ENCODE data around the gene BABAM2. TPM values are rescaled to one million over a fixed set of nuclear protein-coding genes. Genes with fewer than 3 reads are reported as not detected.
A peak's percentile ranks its signal among the peaks of the same experiment; 100 is the strongest.

The BABAM2 gene
- total RNA-seq, 1 experiment from 2014 or later: 43.5 TPM

DNA sequence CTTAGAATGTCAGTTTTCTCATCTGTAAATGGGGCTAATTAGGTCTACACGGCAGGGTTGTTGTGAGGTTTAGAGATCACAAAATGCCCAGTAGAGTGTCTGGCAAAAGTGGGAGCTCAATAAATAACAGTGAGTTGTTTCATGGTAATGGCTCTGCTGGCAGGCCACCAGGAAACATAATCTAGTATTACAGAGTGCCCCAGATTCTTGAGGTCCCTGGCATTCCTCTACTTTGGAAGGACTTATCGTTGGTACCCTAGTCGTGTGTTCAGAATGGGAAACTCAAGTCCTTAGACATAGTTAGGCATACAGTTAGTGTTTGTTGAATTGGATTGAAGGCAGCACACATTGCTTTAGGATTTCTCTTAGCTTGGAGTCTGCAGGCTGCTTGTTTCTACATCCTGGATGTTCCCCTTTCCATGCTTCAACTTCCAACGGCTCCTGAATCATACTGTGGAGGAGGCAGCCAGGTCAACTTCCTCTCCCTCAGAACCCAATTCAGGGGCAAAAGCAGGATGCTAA lies 340.6 kb downstream of the BABAM2 start:
- no peak for DNase-seq
- peaks cover 10% of the 10 kb centered on the region for H3K36me3 Mint-ChIP-seq (ENCODE audit: insufficient read depth, unreplicated experiment)
- no peak overlapping the region for H3K4me3 Mint-ChIP-seq (ENCODE audit: low read depth, unreplicated experiment)
- no peaks in the 10 kb centered on the region for H3K27me3 Mint-ChIP-seq (ENCODE audit: unreplicated experiment)
- no TSS peak for BruUV-seq (replicated peaks)
- H3K4me1 Mint-ChIP-seq (ENCODE audit: low read depth, unreplicated experiment): peaks cover 30% of the 10 kb centered on the region
- no peaks in the 10 kb centered on the region for H3K9me3 Mint-ChIP-seq (ENCODE audit: low read depth, unreplicated experiment)
- H3K27ac Mint-ChIP-seq (ENCODE audit: unreplicated experiment): no peak overlapping the region
- CTCF ChIA-PET: no interaction called here
- TF ChIP-seq, protein P1, sequence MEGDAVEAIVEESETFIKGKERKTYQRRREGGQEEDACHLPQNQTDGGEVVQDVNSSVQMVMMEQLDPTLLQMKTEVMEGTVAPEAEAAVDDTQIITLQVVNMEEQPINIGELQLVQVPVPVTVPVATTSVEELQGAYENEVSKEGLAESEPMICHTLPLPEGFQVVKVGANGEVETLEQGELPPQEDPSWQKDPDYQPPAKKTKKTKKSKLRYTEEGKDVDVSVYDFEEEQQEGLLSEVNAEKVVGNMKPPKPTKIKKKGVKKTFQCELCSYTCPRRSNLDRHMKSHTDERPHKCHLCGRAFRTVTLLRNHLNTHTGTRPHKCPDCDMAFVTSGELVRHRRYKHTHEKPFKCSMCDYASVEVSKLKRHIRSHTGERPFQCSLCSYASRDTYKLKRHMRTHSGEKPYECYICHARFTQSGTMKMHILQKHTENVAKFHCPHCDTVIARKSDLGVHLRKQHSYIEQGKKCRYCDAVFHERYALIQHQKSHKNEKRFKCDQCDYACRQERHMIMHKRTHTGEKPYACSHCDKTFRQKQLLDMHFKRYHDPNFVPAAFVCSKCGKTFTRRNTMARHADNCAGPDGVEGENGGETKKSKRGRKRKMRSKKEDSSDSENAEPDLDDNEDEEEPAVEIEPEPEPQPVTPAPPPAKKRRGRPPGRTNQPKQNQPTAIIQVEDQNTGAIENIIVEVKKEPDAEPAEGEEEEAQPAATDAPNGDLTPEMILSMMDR (IDR thresholded peaks at IDR 0.05; ENCODE audit: unreplicated experiment): no peak
- intact Hi-C loops (cut with micrococcal nuclease; ENCODE audit: unreplicated experiment): loop anchor here (5.0 kb wide), 3 partner anchors 46 to 479 kb away; partner anchors contain the start of gene FOSL2

DNA sequence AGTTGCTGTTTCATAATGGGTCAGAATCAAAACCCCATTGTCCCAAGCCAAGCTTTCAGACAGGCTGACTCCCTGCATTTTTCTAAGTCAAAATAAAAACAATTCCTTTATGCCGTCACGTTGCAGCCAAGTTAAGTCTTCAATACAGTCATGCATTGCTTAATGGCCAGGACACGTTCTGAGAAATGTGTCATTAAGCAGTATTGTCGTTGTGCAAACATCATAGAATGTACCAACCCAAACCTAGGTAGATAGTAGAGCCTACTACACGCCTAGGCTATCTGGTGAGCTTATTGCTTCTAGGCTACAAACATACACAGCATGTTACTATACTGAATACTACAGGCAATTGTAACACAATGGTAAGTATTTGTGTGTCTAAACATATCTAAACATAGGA lies 341.8 kb downstream of the BABAM2 start:
- DNase-seq: no peak
- Mint-ChIP-seq H3K27me3 (ENCODE audit: unreplicated experiment) (no peaks in the 10 kb centered on the region), H3K9me3 (ENCODE audit: low read depth, unreplicated experiment) (no peaks in the 10 kb centered on the region), H3K36me3 (ENCODE audit: insufficient read depth, unreplicated experiment) (peaks cover 10% of the 10 kb centered on the region), H3K4me3 (ENCODE audit: low read depth, unreplicated experiment) (peak overlapping the region; percentile 9), H3K4me1 (ENCODE audit: low read depth, unreplicated experiment) (peaks cover 30% of the 10 kb centered on the region), H3K27ac (ENCODE audit: unreplicated experiment) (peak overlapping the region; percentile 90)
- TF ChIP-seq, protein P1 (IDR thresholded peaks at IDR 0.05; ENCODE audit: unreplicated experiment): no peak
- BruUV-seq (replicated peaks): no TSS peak
- intact Hi-C loops (cut with micrococcal nuclease; ENCODE audit: unreplicated experiment): loop anchor here (5.0 kb wide), 3 partner anchors 45 to 480 kb away; partner anchors contain the start of gene FOSL2
- CTCF ChIA-PET: interaction anchor here (0.6 kb wide), 1 partner anchor 50 kb away, joined by 3 read pairs; no protein-coding TSS in a partner anchor

DNA sequence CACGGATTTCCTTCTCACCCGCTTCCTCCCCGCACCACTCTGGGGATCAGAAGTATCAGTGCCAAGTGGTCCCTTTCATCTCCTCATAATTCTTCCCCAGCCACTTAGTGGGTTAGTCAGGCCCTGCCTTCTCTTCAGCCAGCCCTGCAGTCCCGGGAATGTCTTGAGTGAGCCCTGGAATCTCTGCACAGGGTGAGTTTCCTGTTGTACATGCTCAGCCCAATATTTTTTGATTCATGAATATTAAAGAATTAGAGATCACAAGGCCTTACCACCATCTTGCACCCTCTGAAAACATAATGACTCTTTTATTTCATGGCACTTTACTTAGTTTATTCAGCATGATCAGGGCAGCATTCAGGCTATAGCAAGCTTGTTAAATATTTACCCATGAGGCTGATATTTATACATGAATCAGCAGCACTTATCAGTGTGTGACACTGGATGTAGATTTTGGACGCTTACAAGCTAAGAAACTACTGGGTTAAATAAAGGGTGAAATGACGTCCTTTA lies 342.7 kb downstream of the BABAM2 start:
- Mint-ChIP-seq H3K27ac (ENCODE audit: unreplicated experiment) (peak overlapping the region; percentile 90), H3K4me3 (ENCODE audit: low read depth, unreplicated experiment) (peak overlapping the region; percentile 61), H3K36me3 (ENCODE audit: insufficient read depth, unreplicated experiment) (peaks cover 10% of the 10 kb centered on the region), H3K9me3 (ENCODE audit: low read depth, unreplicated experiment) (no peaks in the 10 kb centered on the region), H3K27me3 (ENCODE audit: unreplicated experiment) (no peaks in the 10 kb centered on the region), H3K4me1 (ENCODE audit: low read depth, unreplicated experiment) (peaks cover 30% of the 10 kb centered on the region)
- TF ChIP-seq, protein P1 (IDR thresholded peaks at IDR 0.05; ENCODE audit: unreplicated experiment): no peak
- no TSS peak for BruUV-seq (replicated peaks)
- intact Hi-C loops (cut with micrococcal nuclease; ENCODE audit: unreplicated experiment): loop anchor here (5.0 kb wide), 3 partner anchors 44 to 481 kb away; partner anchors contain the start of gene FOSL2
- CTCF ChIA-PET: no interaction called here
- DNase-seq: peak; percentile 43

DNA sequence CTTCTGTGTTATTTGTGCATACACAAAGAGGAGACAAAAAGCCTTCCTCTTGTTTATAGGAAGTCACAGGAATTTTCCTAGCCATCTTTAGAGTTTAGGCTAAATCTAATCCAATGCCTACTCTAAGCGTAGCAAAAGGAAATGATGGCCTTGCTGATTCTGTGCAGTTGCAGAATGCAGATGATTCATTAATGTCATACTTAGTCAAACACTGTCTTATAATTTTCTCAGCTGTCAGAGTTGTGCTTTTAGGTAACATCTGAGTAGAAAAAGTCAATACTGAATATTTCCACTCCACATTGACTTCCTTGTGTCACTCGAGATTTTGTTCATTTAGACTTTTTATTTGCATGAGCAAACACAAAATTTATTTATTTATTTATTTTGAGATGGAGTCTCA lies 344.3 kb downstream of the BABAM2 start:
- no peak overlapping the region for H3K4me3 Mint-ChIP-seq (ENCODE audit: low read depth, unreplicated experiment)
- peaks cover 30% of the 10 kb centered on the region for H3K4me1 Mint-ChIP-seq (ENCODE audit: low read depth, unreplicated experiment)
- CTCF ChIA-PET: no interaction called here
- TF ChIP-seq, protein P1 (IDR thresholded peaks at IDR 0.05; ENCODE audit: unreplicated experiment): no peak
- no peaks in the 10 kb centered on the region for H3K9me3 Mint-ChIP-seq (ENCODE audit: low read depth, unreplicated experiment)
- DNase-seq: no peak
- intact Hi-C loops (cut with micrococcal nuclease; ENCODE audit: unreplicated experiment): loop anchor here (5.0 kb wide), 3 partner anchors 42 to 483 kb away; partner anchors contain the start of gene FOSL2
- no TSS peak for BruUV-seq (replicated peaks)
- no peaks in the 10 kb centered on the region for H3K27me3 Mint-ChIP-seq (ENCODE audit: unreplicated experiment)
- peaks cover 10% of the 10 kb centered on the region for H3K36me3 Mint-ChIP-seq (ENCODE audit: insufficient read depth, unreplicated experiment)
- no peak overlapping the region for H3K27ac Mint-ChIP-seq (ENCODE audit: unreplicated experiment)
